HG03095 (cell line): Measurements from ENCODE around the gene GP1BB.

ENCODE experiments used
- ATAC-seq: cut with Tn5 transposase; IDR thresholded peaks from one replicate; pipeline ENCODE4 v1.9.1; 2021; ENCODE audit warnings: moderate library complexity; ENCODE audit not compliant: unreplicated experiment

GP1BB gene

GRCh38 chr22:19739911-19740449, 16.6 kb downstream of the GP1BB start:
- no peak for ATAC-seq

GRCh38 chr22:19740586-19740985, 17.2 kb downstream of the GP1BB start:
- ATAC-seq, result no peak

GRCh38 chr22:19741053-19741452, 17.7 kb downstream of the GP1BB start:
- ATAC-seq, result no peak

GRCh38 chr22:19742160-19743066, 19.1 kb downstream of the GP1BB start:
- no peak for ATAC-seq

GRCh38 chr22:19743081-19743480, 19.7 kb downstream of the GP1BB start:
- no peak for ATAC-seq

- no peak for ATAC-seq
These were observed 20.3 kb downstream of the GP1BB start for GRCh38 chr22:19743651-19744050.

GRCh38 chr22:19744350-19745006, 21.1 kb downstream of the GP1BB start:
- ATAC-seq, result no peak

GRCh38 chr22:19745155-19746101, 22.1 kb downstream of the GP1BB start:
- ATAC-seq, result no peak

GRCh38 chr22:19746726-19747125, 23.4 kb downstream of the GP1BB start:
- no peak for ATAC-seq

GRCh38 chr22:19747551-19747950, 24.2 kb downstream of the GP1BB start:
- no peak for ATAC-seq

- ATAC-seq, result no peak
These were observed 24.8 kb downstream of the GP1BB start for GRCh38 chr22:19748139-19748538.

GRCh38 chr22:19748991-19749664, 25.8 kb downstream of the GP1BB start:
- ATAC-seq, result no peak

- no peak for ATAC-seq
These were observed 26.5 kb downstream of the GP1BB start for GRCh38 chr22:19749876-19750275.

- no peak for ATAC-seq
These were observed 27.5 kb downstream of the GP1BB start for GRCh38 chr22:19750507-19751490.

GRCh38 chr22:19751497-19752245, 28.3 kb downstream of the GP1BB start:
- ATAC-seq, result no peak

GRCh38 chr22:19753090-19753842, 29.9 kb downstream of the GP1BB start:
- no peak for ATAC-seq

- no peak for ATAC-seq
These were observed 30.8 kb downstream of the GP1BB start for GRCh38 chr22:19753996-19754700.
